K562 (cell line): ENCODE measurements around the gene SMAD4. TPM values are rescaled to one million over a fixed set of nuclear protein-coding genes. Genes with fewer than 3 reads are reported as not detected.

Experiments used
- ATAC-seq: fragments of 200-7000 bp; cut with Tn5 transposase; 3 replicates; pipeline ENCODE4 v1.9.1; 2020; ENCODE audit warnings: moderate library complexity
- BruUV-seq: library from RNA; stranded (reverse); fragments of 400-500 nt; replicated peaks from 2 replicates; lab custom pipeline; 2021; lab: Mats Ljungman, UMichigan
- CTCF ChIA-PET: fragments of 300-600 bp; formaldehyde crosslinking; extraction: SDS; loops from one replicate; lab custom pipeline; 2021; ENCODE audit warnings: low intra/inter-chr PET ratio; lab: Yijun Ruan, JAX
- POLR2A ChIA-PET: fragments of 300-600, 350-650 bp; sonication (Branson Sonifier 250); formaldehyde crosslinking; extraction: SDS; loops from one replicate; lab custom pipeline; 2021; ENCODE audit warnings: antibody characterized with exemption, inconsistent platforms; lab: Yijun Ruan, JAX
- DNase-seq, 4 experiments: peaks; one replicate each; pipeline versions ENCODE4 v3.0.0 to v3.0.0-alpha.2; 2011 to 2018; ENCODE audit warnings: low spot score in 3 of 4, mixed read lengths in 3 of 4; ENCODE audit errors: extremely low read depth in 1 of 4
- FAIRE-seq: peaks from 2 replicates; lab custom pipeline; 2011; peaks lifted over from hg19 to GRCh38; lab: Jason Lieb, UNC
- H2AFZ ChIP-seq: 2 replicates; pipeline ENCODE4 v1.6.0; 2011; ENCODE audit warnings: low read depth, low read length, control low read depth, inconsistent platforms
- H3K27ac ChIP-seq: fragments of 200-600 bp; 3 replicates; pipeline ENCODE4 v1.8.0; 2011; ENCODE audit warnings: low read depth, mild to moderate bottlenecking, control low read depth, inconsistent platforms, low read length, moderate library complexity, mixed read lengths; ENCODE audit errors: extremely low read depth
- H3K27me3 ChIP-seq, 2 experiments: fragments of 300-600 bp in 1 of 2; 2 replicates in 1 of 2; 3 replicates in 1 of 2; pipeline versions ENCODE4 v1.6.0 to v1.8.0; 2011; ENCODE audit warnings: inconsistent platforms in 2 of 2, low read length in 2 of 2, mild to moderate bottlenecking in 1 of 2, mixed read lengths in 1 of 2, moderate library complexity in 1 of 2; ENCODE audit not compliant: control insufficient read depth in 2 of 2, insufficient read depth in 2 of 2
- H3K36me3 ChIP-seq: fragments of 300-600 bp; 3 replicates; pipeline ENCODE4 v1.8.0; 2011; ENCODE audit warnings: mild to moderate bottlenecking, low read length, inconsistent platforms; ENCODE audit not compliant: control insufficient read depth, insufficient read depth
- H3K4me1 ChIP-seq, 2 experiments: fragments of 200-600 bp in 1 of 2; replicated peaks in 1 of 2; 2 replicates in 1 of 2; 3 replicates in 1 of 2; pipeline versions ENCODE4 v1.5.1 to v1.8.0; 2011; ENCODE audit warnings: inconsistent platforms in 2 of 2, low read length in 2 of 2, mild to moderate bottlenecking in 1 of 2, mixed read lengths in 1 of 2, moderate library complexity in 1 of 2; ENCODE audit not compliant: control insufficient read depth in 2 of 2, insufficient read depth in 2 of 2
- H3K4me2 ChIP-seq: 2 replicates; pipeline ENCODE4 v1.6.1; 2011; ENCODE audit warnings: low read length, control low read depth, inconsistent platforms, mixed read lengths; ENCODE audit not compliant: insufficient read depth
- H3K4me3 ChIP-seq: fragments of 200-600 bp; sonication (generic), shearing (Covaris generic); 2 replicates; pipeline ENCODE4 v1.5.1; 2016; ENCODE audit warnings: control low read depth, inconsistent platforms
- H3K79me2 ChIP-seq: fragments of 200-600 bp; 3 replicates; pipeline ENCODE4 v1.8.0; 2011; ENCODE audit warnings: low read length, inconsistent platforms; ENCODE audit not compliant: control insufficient read depth, insufficient read depth
- H3K9ac ChIP-seq, 2 experiments: 2 replicates each; pipeline versions ENCODE4 v1.6.0 to v1.6.1; 2011; ENCODE audit warnings: low read depth in 2 of 2, low read length in 2 of 2, control low read depth in 1 of 2, inconsistent platforms in 1 of 2, mild to moderate bottlenecking in 1 of 2, mixed read lengths in 1 of 2; ENCODE audit not compliant: insufficient read depth in 1 of 2
- H3K9me1 ChIP-seq: one replicate; pipeline ENCODE4 v1.6.0; 2011; ENCODE audit warnings: inconsistent platforms, mild to moderate bottlenecking, low read length, moderate library complexity; ENCODE audit not compliant: control insufficient read depth, insufficient read depth
- H3K9me3 ChIP-seq: replicated peaks from 2 replicates; pipeline ENCODE4 v1.5.1; 2011; ENCODE audit warnings: low read depth, low read length, inconsistent platforms; ENCODE audit not compliant: control insufficient read depth, insufficient read depth
- H4K20me1 ChIP-seq: replicated peaks from 2 replicates; pipeline ENCODE4 v1.6.1; 2011; ENCODE audit warnings: low read length, inconsistent platforms, mixed read lengths; ENCODE audit not compliant: control insufficient read depth, insufficient read depth
- ELK3 ChIP-seq: fragments of 450-650 bp; formaldehyde crosslinking; IDR thresholded peaks from 2 replicates; pipeline ENCODE4 v1.4.0; 2020; ENCODE audit warnings: mild to moderate bottlenecking
- IFI16 ChIP-seq: fragments of 250-450 bp; sonication (Bioruptor Pico); IDR thresholded peaks from 2 replicates; pipeline ENCODE4 v2.1.2; 2022; ENCODE audit warnings: mild to moderate bottlenecking, inconsistent platforms
- RAD51 ChIP-seq: fragments of 450-650 bp; IDR thresholded peaks from 2 replicates; pipeline ENCODE4 v1.7.1; 2016; ENCODE audit warnings: low read depth, mild to moderate bottlenecking, borderline replicate concordance
- RFX1 ChIP-seq: fragments of 450-650 bp; IDR thresholded peaks from 2 replicates; pipeline ENCODE4 v1.6.1; 2016; ENCODE audit warnings: mild to moderate bottlenecking, moderate library complexity
- USF1 ChIP-seq: sonication (generic); formaldehyde crosslinking; IDR thresholded peaks from 2 replicates; pipeline ENCODE4 v1.9.0; 2022; ENCODE audit warnings: mild to moderate bottlenecking, missing genetic modification reagents
- USF2 ChIP-seq: sonication (generic); formaldehyde crosslinking; IDR thresholded peaks from 2 replicates; pipeline ENCODE4 v1.5.0; 2020; ENCODE audit warnings: missing genetic modification reagents
- ZNF766 ChIP-seq: fragments of 200-800 bp; sonication (Bioruptor generic); conservative IDR thresholded peaks from 2 replicates; pipeline ENCODE4 v1.6.1; 2016; ENCODE audit warnings: missing genetic modification characterization, missing compliant biosample characterization
- WGBS: fragments of 100-300 bp; shearing (Covaris generic); methylation state at CpG from one replicate; pipeline ENCODE4 v1.1.6; 2016; ENCODE audit warnings: low coverage, mixed read lengths; ENCODE audit not compliant: insufficient coverage; ENCODE audit errors: missing lambda C conversion rate; 5-methylcytosine and 5-hydroxymethylcytosine counted together
- in situ Hi-C: fragments of 300-500 bp; cut with MboI; formaldehyde crosslinking; loops from 4 replicates; pipeline ENCODE4 v1.15.0; 2018; ENCODE audit warnings: inconsistent platforms, mixed read lengths
- intact Hi-C: fragments of 100-400 bp; cut with micrococcal nuclease; formaldehyde crosslinking; loops from 2 replicates; pipeline ENCODE4 v1.14.2; 2022
- polyA plus RNA-seq, 8 experiments: library from polyadenylated mRNA; depleted of rRNA in 4 of 8; stranded (reverse) in 5 of 8; unstranded in 3 of 8; fragments of >200 nt; fragmentation: Nextera tagmentation in 2 of 8; fragmentation: Illumina TruSeq in 1 of 8; extraction: Ambion mirVana in 2 of 8; extraction: Trizol in 1 of 8; gene quantifications; 2 replicates each; pipeline versions ENCODE4 v1.2.1 to v1.2.3, GENCODE V29; 2011 to 2014; ENCODE audit warnings: inconsistent platforms in 1 of 8, missing spikeins in 1 of 8
- total RNA-seq, 7 experiments: library from RNA; depleted of rRNA in 6 of 7; stranded (reverse); fragments of >200 nt in 6 of 7; fragmentation: Illumina TruSeq in 2 of 7; extraction: Trizol in 2 of 7; gene quantifications; 2 replicates each; pipeline versions ENCODE4 v1.2.1 to v1.2.3, GENCODE V29; 2011 to 2021; ENCODE audit warnings: low replicate concordance in 1 of 7

The SMAD4 gene
- total and polyA plus RNA-seq, 9 of the 15 experiments (the other 6 are each of a cell fraction or from before 2014, with no cell fraction given) = 5.7 to 55.0 (median 39.4) TPM

GRCh38 chr18:51012441-51012840 lies 17.6 kb upstream of the SMAD4 start:
- WGBS = 6% methylated on average over 3 of the region's 3 CpGs
- no peaks in the 10 kb centered on the region for H3K36me3 ChIP-seq
- no peak overlapping the region for H3K4me2 ChIP-seq
- POLR2A ChIA-PET = interaction anchor here (0.9 kb wide), 1 partner anchor 25 kb away, joined by 4 read pairs; no protein-coding TSS in a partner anchor
- no peak overlapping the region for H2AFZ ChIP-seq
- H3K9ac ChIP-seq = no peak overlapping the region
- FAIRE-seq (no peak), ATAC-seq (no peak)
- no peaks in the 10 kb centered on the region for H3K9me3 ChIP-seq
- H3K4me3 ChIP-seq = no peak overlapping the region
- intact Hi-C loops = no loop called here
- no peaks in the 10 kb centered on the region for H3K9me1 ChIP-seq
- BruUV-seq = no TSS peak
- TF ChIP-seq ZNF766 = no peak
- TF ChIP-seq RFX1 = no peak
- peak; percentile 57 for TF ChIP-seq USF2 (CRISPR knock-in tag)
- peak; percentile 57 for TF ChIP-seq USF1 (CRISPR knock-in tag)
- no peak for TF ChIP-seq ELK3
- 0 out of 2 replicates have a peak, but pooled peaks have one; percentile 26 for TF ChIP-seq RAD51
- TF ChIP-seq IFI16 (CRISPR knock-in tag) = no peak
- TF ChIP-seq, all 486 proteins: peak for 3
- in situ Hi-C loops = no loop called here
- Histone ChIP-seq H4K20me1 (no peaks in the 10 kb centered on the region), H3K27me3 (no peaks in the 10 kb centered on the region), H3K27ac (no peak overlapping the region), H3K4me1 (peaks cover 5 to 7% of the 10 kb centered on the region in 2 experiments; a peak in 3 of 5 replicates), H3K79me2 (no peaks in the 10 kb centered on the region)
- DNase-seq = no peak
- CTCF ChIA-PET = no interaction called here
